Naive thymus-derived CD4-positive, alpha-beta T cell (primary cell): ENCODE results near the gene SNX9. TPM values are rescaled to one million over a fixed set of nuclear protein-coding genes. Genes with fewer than 3 reads are reported as not detected.

Source experiments
- ATAC-seq: fragments of 150-1000 bp; cut with Tn5 transposase; 2 replicates; pipeline ENCODE4 v1.10.0; 2021; ENCODE audit warnings: mild to moderate bottlenecking, moderate library complexity
- CTCF ChIA-PET: fragments of 350-600 bp; sonication (Branson Sonifier 250); formaldehyde crosslinking; loops from one replicate; lab custom pipeline; 2021; ENCODE audit warnings: antibody characterized with exemption; lab: Charles Lee
- POLR2A ChIA-PET: fragments of 350-600 bp; sonication (Branson Sonifier 250); formaldehyde crosslinking; loops from one replicate; lab custom pipeline; 2021; ENCODE audit warnings: antibody characterized with exemption, inconsistent platforms; lab: Charles Lee
- DNase-seq, 9 donors: peaks; one replicate each; pipeline versions ENCODE4 v3.0.0 to v3.0.0-alpha.2; 2020 to 2022; ENCODE audit warnings: mixed read lengths in 1 of 9
- H3K27ac ChIP-seq: one replicate; pipeline ENCODE4 v1.7.0; 2013; ENCODE audit warnings: mild to moderate bottlenecking, low read depth, low read length, moderate library complexity
- H3K27me3 ChIP-seq, 2 donors: one replicate each; pipeline ENCODE4 v1.7.0; 2013; ENCODE audit warnings: low read length in 2 of 2, mild to moderate bottlenecking in 2 of 2, moderate library complexity in 2 of 2; ENCODE audit not compliant: control insufficient read depth in 2 of 2, insufficient read depth in 2 of 2
- H3K36me3 ChIP-seq, 3 experiments: 1 replicate in 2 of 3; 2 replicates in 1 of 3; pipeline ENCODE4 v1.7.0; 2013; ENCODE audit warnings: low read length in 3 of 3, mild to moderate bottlenecking in 3 of 3, moderate library complexity in 1 of 3; ENCODE audit not compliant: insufficient read depth in 3 of 3, control insufficient read depth in 2 of 3
- H3K4me1 ChIP-seq, 2 donors: one replicate each; pipeline ENCODE4 v1.7.0; 2013; ENCODE audit warnings: low read length in 2 of 2, mild to moderate bottlenecking in 2 of 2, moderate library complexity in 1 of 2; ENCODE audit not compliant: control insufficient read depth in 2 of 2, insufficient read depth in 2 of 2
- H3K4me3 ChIP-seq: 2 replicates; pipeline ENCODE4 v1.7.0; 2013; ENCODE audit warnings: mild to moderate bottlenecking, low read length
- H3K9me3 ChIP-seq, 3 experiments: 1 replicate in 2 of 3; 2 replicates in 1 of 3; pipeline ENCODE4 v1.7.0; 2013; ENCODE audit warnings: low read length in 3 of 3; ENCODE audit not compliant: control insufficient read depth in 2 of 3
- H3K27ac Mint-ChIP-seq, 9 donors: one replicate each; pipeline ENCODE4 v1.8.0; 2020 to 2022; ENCODE audit warnings: mixed read lengths in 9 of 9, mild to moderate bottlenecking in 8 of 9, moderate library complexity in 5 of 9, inconsistent platforms in 2 of 9
- H3K27me3 Mint-ChIP-seq, 5 donors: one replicate each; pipeline ENCODE4 v1.8.0; 2021 to 2022; ENCODE audit warnings: mixed read lengths in 5 of 5, mild to moderate bottlenecking in 1 of 5
- H3K36me3 Mint-ChIP-seq, 5 donors: one replicate each; pipeline ENCODE4 v1.8.0; 2020 to 2022; ENCODE audit warnings: mixed read lengths in 5 of 5, mild to moderate bottlenecking in 3 of 5, inconsistent platforms in 1 of 5
- H3K4me1 Mint-ChIP-seq, 7 donors: one replicate each; pipeline ENCODE4 v1.8.0; 2020 to 2022; ENCODE audit warnings: mixed read lengths in 7 of 7, mild to moderate bottlenecking in 3 of 7, inconsistent platforms in 1 of 7
- H3K4me3 Mint-ChIP-seq, 10 donors: one replicate each; pipeline ENCODE4 v1.8.0; 2020 to 2022; ENCODE audit warnings: mild to moderate bottlenecking in 10 of 10, mixed read lengths in 10 of 10, moderate library complexity in 6 of 10, inconsistent platforms in 2 of 10
- H3K9me3 Mint-ChIP-seq, 11 donors: one replicate each; pipeline ENCODE4 v1.8.0; 2020 to 2022; ENCODE audit warnings: mixed read lengths in 11 of 11, mild to moderate bottlenecking in 4 of 11, inconsistent platforms in 1 of 11, moderate library complexity in 1 of 11
- intact Hi-C, 2 donors: fragments of 100-400 bp; cut with micrococcal nuclease; formaldehyde crosslinking; loops; one replicate each; pipeline ENCODE4 v1.15.1; 2023
- polyA plus RNA-seq, 2 donors: library from polyadenylated mRNA; unstranded; fragments of 300-500 nt; fragmentation: Illumina TruSeq; gene quantifications; one replicate each; pipeline ENCODE4 v1.2.3, GENCODE V29; 2021
- total RNA-seq, 6 experiments: library from RNA in 5 of 6; stranded (reverse) in 5 of 6; gene quantifications; 1 replicate in 5 of 6; 2 replicates in 1 of 6; pipeline ENCODE4 v1.2.3 and lab custom pipeline; 2021 to 2026

SNX9 gene
- total and polyA plus RNA-seq, 7 experiments from 2014 or later = 13.4 to 51.5 (median 36.4) TPM

- no peak for DNase-seq
- H3K4me1 ChIP-seq = no peaks in the 10 kb centered on the region
- Mint-ChIP-seq H3K9me3 (peaks cover 0 to 27% (median 9%) of the 10 kb centered on the region in 11 donors), H3K27me3 (peaks cover 0 to 47% (median 0%) of the 10 kb centered on the region in 5 donors), H3K27ac (peak overlapping the region in 1 of 9 donors; percentile 35), H3K36me3 (peaks cover 0 to 11% (median 5%) of the 10 kb centered on the region in 5 donors), H3K4me1 (peaks cover 2 to 18% (median 7%) of the 10 kb centered on the region in 7 donors), H3K4me3 (no peak overlapping the region)
- no peaks in the 10 kb centered on the region for H3K27me3 ChIP-seq
- CTCF ChIA-PET = interaction anchor here (1.0 to 1.3 kb wide), 2 partner anchors 43 to 49 kb away, joined by 3 read pairs; no protein-coding TSS in a partner anchor
- H3K36me3 ChIP-seq = no peaks in the 10 kb centered on the region
- POLR2A ChIA-PET = interaction anchor here (0.7 kb wide), 1 partner anchor 843 kb away, joined by 3 read pairs; no protein-coding TSS in a partner anchor
- no peak for ATAC-seq
- no peak overlapping the region for H3K27ac ChIP-seq
- intact Hi-C loops = no loop called here
- H3K9me3 ChIP-seq = peaks cover 0 to 9% (median 0%) of the 10 kb centered on the region in 3 experiments
- H3K4me3 ChIP-seq = no peak overlapping the region
Observed at GRCh38 chr6:157806131-157806855, 16.8 kb upstream of the SNX9 start.

GRCh38 chr6:157806856-157807215, 16.2 kb upstream of the SNX9 start:
- Histone ChIP-seq H3K27me3 (no peaks in the 10 kb centered on the region), H3K9me3 (peaks cover 0 to 9% (median 0%) of the 10 kb centered on the region in 3 experiments), H3K27ac (no peak overlapping the region), H3K4me1 (peaks cover 0 to under 1% of the 10 kb centered on the region in 2 donors), H3K36me3 (no peaks in the 10 kb centered on the region), H3K4me3 (no peak overlapping the region)
- ChIA-PET CTCF (interaction anchor here (1.0 kb wide), 1 partner anchor 50 kb away, joined by 3 read pairs; no protein-coding TSS in a partner anchor), POLR2A (interaction anchor here (0.7 kb wide), 1 partner anchor 843 kb away, joined by 3 read pairs; no protein-coding TSS in a partner anchor)
- H3K27me3 Mint-ChIP-seq = peaks cover 0 to 43% (median 0%) of the 10 kb centered on the region in 5 donors
- peaks cover 2 to 21% (median 9%) of the 10 kb centered on the region in 7 donors for H3K4me1 Mint-ChIP-seq
- peaks cover 0 to 11% (median 5%) of the 10 kb centered on the region in 5 donors for H3K36me3 Mint-ChIP-seq
- H3K9me3 Mint-ChIP-seq = peaks cover 0 to 27% (median 9%) of the 10 kb centered on the region in 11 donors
- ATAC-seq = no peak
- H3K27ac Mint-ChIP-seq = peak overlapping the region in 1 of 9 donors; percentile 35
- intact Hi-C loops = no loop called here
- no peak overlapping the region for H3K4me3 Mint-ChIP-seq
- DNase-seq = no peak

GRCh38 chr6:157808405-157808950, 14.6 kb upstream of the SNX9 start:
- H3K9me3 Mint-ChIP-seq = peaks cover 0 to 27% (median 9%) of the 10 kb centered on the region in 11 donors
- no peak for ATAC-seq
- Histone ChIP-seq H3K4me1 (peaks cover 0 to 11% of the 10 kb centered on the region in 2 donors), H3K4me3 (no peak overlapping the region), H3K27ac (no peak overlapping the region), H3K36me3 (no peaks in the 10 kb centered on the region), H3K27me3 (no peaks in the 10 kb centered on the region), H3K9me3 (peaks cover 0 to 9% (median 0%) of the 10 kb centered on the region in 3 experiments)
- ChIA-PET CTCF (interaction anchor here (1.0 to 1.1 kb wide), 2 partner anchors 37 to 49 kb away, joined by 3 read pairs; no protein-coding TSS in a partner anchor), POLR2A (interaction anchor here (0.6 to 1.4 kb wide), 5 partner anchors 9 to 66 kb away, joined by 3 to 6 read pairs (median 4); no protein-coding TSS in a partner anchor)
- H3K4me1 Mint-ChIP-seq = peaks cover 7 to 30% (median 20%) of the 10 kb centered on the region in 7 donors
- DNase-seq = no peak
- no peak overlapping the region for H3K27ac Mint-ChIP-seq
- intact Hi-C loops = no loop called here
- H3K27me3 Mint-ChIP-seq = peaks cover 0 to 38% (median 0%) of the 10 kb centered on the region in 5 donors
- H3K36me3 Mint-ChIP-seq = peaks cover 0 to 11% (median 8%) of the 10 kb centered on the region in 5 donors
- no peak overlapping the region for H3K4me3 Mint-ChIP-seq

- peaks cover 12 to 37% (median 30%) of the 10 kb centered on the region in 7 donors for H3K4me1 Mint-ChIP-seq
- H3K27ac Mint-ChIP-seq = peak overlapping the region in 1 of 9 donors; percentile 70
- no peak for ATAC-seq
- H3K4me3 Mint-ChIP-seq = no peak overlapping the region
- H3K4me1 ChIP-seq = peaks cover 0 to 23% of the 10 kb centered on the region in 2 donors
- H3K27ac ChIP-seq = no peak overlapping the region
- no peaks in the 10 kb centered on the region for H3K36me3 ChIP-seq
- H3K36me3 Mint-ChIP-seq = peaks cover 0 to 11% (median 8%) of the 10 kb centered on the region in 5 donors
- no peak overlapping the region for H3K4me3 ChIP-seq
- H3K27me3 Mint-ChIP-seq = peaks cover 0 to 40% (median 0%) of the 10 kb centered on the region in 5 donors
- DNase-seq = no peak
- H3K9me3 Mint-ChIP-seq = peaks cover 0 to 27% (median 9%) of the 10 kb centered on the region in 11 donors
- ChIA-PET POLR2A (no interaction called here), CTCF (no interaction called here)
- peaks cover 0 to 9% (median 0%) of the 10 kb centered on the region in 3 experiments for H3K9me3 ChIP-seq
- intact Hi-C loops = no loop called here
- H3K27me3 ChIP-seq = no peaks in the 10 kb centered on the region
Observed at GRCh38 chr6:157809613-157810012, 13.4 kb upstream of the SNX9 start.

- Histone ChIP-seq H3K27ac (no peak overlapping the region), H3K36me3 (no peaks in the 10 kb centered on the region), H3K4me1 (peaks cover 0 to 37% of the 10 kb centered on the region in 2 donors), H3K9me3 (peaks cover 0 to 9% (median 0%) of the 10 kb centered on the region in 3 experiments), H3K27me3 (no peaks in the 10 kb centered on the region), H3K4me3 (no peak overlapping the region)
- POLR2A ChIA-PET = interaction anchor here (1.4 kb wide), 1 partner anchor 46 kb away, joined by 3 read pairs; no protein-coding TSS in a partner anchor
- no peak for DNase-seq
- Mint-ChIP-seq H3K27ac (peak overlapping the region in 1 of 9 donors; percentile 58), H3K36me3 (peaks cover 0 to 11% (median 8%) of the 10 kb centered on the region in 5 donors), H3K27me3 (peaks cover 0 to 40% (median 0%) of the 10 kb centered on the region in 5 donors), H3K4me3 (no peak overlapping the region), H3K4me1 (peaks cover 19 to 50% (median 44%) of the 10 kb centered on the region in 7 donors), H3K9me3 (peaks cover 0 to 27% (median 9%) of the 10 kb centered on the region in 11 donors)
- intact Hi-C loops = no loop called here
- CTCF ChIA-PET = no interaction called here
- ATAC-seq = no peak
Observed at GRCh38 chr6:157811137-157811475, 11.9 kb upstream of the SNX9 start.

- ChIA-PET CTCF (no interaction called here), POLR2A (interaction anchor here (1.4 kb wide), 2 partner anchors 11 to 47 kb away, joined by 3 to 4 read pairs; no protein-coding TSS in a partner anchor)
- H3K36me3 Mint-ChIP-seq = peaks cover 0 to 11% (median 7%) of the 10 kb centered on the region in 5 donors
- H3K27ac ChIP-seq = no peak overlapping the region
- peaks cover 0 to 9% (median 0%) of the 10 kb centered on the region in 3 experiments for H3K9me3 ChIP-seq
- intact Hi-C loops = no loop called here
- ATAC-seq (no peak), DNase-seq (no peak)
- H3K4me3 ChIP-seq = no peak overlapping the region
- peaks cover 0 to 45% (median 0%) of the 10 kb centered on the region in 5 donors for H3K27me3 Mint-ChIP-seq
- H3K9me3 Mint-ChIP-seq = peaks cover 0 to 27% (median 9%) of the 10 kb centered on the region in 11 donors
- H3K27me3 ChIP-seq = no peaks in the 10 kb centered on the region
- H3K4me1 Mint-ChIP-seq = peaks cover 19 to 55% (median 49%) of the 10 kb centered on the region in 7 donors
- peak overlapping the region in 5 of 9 donors; percentile 35 to 86 (median 60) for H3K27ac Mint-ChIP-seq
- H3K36me3 ChIP-seq = no peaks in the 10 kb centered on the region
- no peak overlapping the region for H3K4me3 Mint-ChIP-seq
- H3K4me1 ChIP-seq = peaks cover 0 to 41% of the 10 kb centered on the region in 2 donors
Observed at GRCh38 chr6:157811476-157812173, 11.4 kb upstream of the SNX9 start.
